Panc1 (cell line): ENCODE measurements around the gene RSPH6A.

Experiments
- POLR2AphosphoS5 ChIP-seq: IDR thresholded peaks from 2 replicates; pipeline ENCODE4 v1.6.1; 2012; ENCODE audit warnings: mild to moderate bottlenecking, low read depth, low read length, moderate library complexity
- SIN3A ChIP-seq: IDR thresholded peaks from 2 replicates; pipeline ENCODE4 v1.6.1; 2012; ENCODE audit warnings: low read depth, mild to moderate bottlenecking, low read length, moderate library complexity, borderline replicate concordance; ENCODE audit not compliant: insufficient read depth
- TCF7L2 ChIP-seq: IDR thresholded peaks from 2 replicates; pipeline ENCODE4 v1.6.1; 2011; ENCODE audit warnings: mild to moderate bottlenecking, low read depth, low read length, inconsistent platforms
- TF ChIP-seq, protein P1 (sequence below): fragments of 450-650 bp; IDR thresholded peaks from 2 replicates; pipeline ENCODE4 v1.5.1; 2017; ENCODE audit warnings: mild to moderate bottlenecking

DNA sequence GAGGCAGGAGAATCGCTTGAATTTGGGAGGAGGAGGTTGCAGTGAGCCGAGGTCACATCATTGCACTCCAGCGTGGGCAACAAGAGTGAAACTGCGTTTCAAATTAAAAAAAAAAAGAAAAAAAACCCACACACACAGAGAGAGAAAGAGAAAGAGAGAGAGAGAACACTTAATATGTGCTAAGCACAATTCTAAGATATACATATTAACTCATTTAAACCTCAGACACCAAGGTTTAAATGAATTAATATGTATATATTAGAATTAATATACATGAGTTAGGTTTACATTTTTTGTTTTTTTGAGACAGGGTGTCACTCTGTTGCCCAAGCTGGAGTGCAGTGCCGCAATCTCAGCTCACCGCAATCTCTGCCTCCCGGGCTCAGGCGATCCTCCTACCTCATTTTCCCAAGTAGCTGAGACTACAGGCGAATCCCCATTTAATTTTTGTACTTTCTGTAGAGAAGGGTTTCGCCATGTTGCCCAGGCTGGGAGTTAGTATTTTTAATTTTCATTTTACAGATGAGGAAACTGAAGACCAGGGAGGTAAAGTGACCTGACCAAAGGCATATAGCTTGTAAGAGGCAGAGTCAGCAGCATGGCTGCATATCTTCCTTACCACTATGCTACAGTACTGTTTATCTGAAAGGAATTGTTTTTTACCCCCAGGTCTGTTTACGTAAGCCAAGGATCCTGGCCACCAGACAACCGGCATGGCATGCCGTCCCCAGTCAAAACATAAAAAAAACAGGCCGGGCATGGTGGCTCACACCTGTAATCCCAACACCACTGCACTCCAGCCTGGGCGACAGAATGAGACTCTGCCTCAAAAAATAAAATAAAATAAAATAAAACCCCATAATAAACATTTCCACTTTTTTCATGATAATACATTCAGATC lies 45.5 kb upstream of the RSPH6A start:
- TF ChIP-seq, protein P1, sequence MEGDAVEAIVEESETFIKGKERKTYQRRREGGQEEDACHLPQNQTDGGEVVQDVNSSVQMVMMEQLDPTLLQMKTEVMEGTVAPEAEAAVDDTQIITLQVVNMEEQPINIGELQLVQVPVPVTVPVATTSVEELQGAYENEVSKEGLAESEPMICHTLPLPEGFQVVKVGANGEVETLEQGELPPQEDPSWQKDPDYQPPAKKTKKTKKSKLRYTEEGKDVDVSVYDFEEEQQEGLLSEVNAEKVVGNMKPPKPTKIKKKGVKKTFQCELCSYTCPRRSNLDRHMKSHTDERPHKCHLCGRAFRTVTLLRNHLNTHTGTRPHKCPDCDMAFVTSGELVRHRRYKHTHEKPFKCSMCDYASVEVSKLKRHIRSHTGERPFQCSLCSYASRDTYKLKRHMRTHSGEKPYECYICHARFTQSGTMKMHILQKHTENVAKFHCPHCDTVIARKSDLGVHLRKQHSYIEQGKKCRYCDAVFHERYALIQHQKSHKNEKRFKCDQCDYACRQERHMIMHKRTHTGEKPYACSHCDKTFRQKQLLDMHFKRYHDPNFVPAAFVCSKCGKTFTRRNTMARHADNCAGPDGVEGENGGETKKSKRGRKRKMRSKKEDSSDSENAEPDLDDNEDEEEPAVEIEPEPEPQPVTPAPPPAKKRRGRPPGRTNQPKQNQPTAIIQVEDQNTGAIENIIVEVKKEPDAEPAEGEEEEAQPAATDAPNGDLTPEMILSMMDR: no peak
- TF ChIP-seq TCF7L2 (no peak), SIN3A (no peak), POLR2AphosphoS5 (no peak)
